Fibroblast of villous mesenchyme (primary cell): Measurements from ENCODE around the gene DYTN. TPM values are rescaled to one million over a fixed set of nuclear protein-coding genes. Genes with fewer than 3 reads are reported as not detected.

Experiments
- DNase-seq: peaks from one replicate; pipeline ENCODE4 v3.0.0-alpha.2; 2010; ENCODE audit warnings: low read depth
- H3K4me3 ChIP-seq: 2 replicates; pipeline ENCODE4 v1.5.1; 2011; ENCODE audit warnings: low read depth, mild to moderate bottlenecking, low read length
- total RNA-seq: library from RNA; depleted of rRNA; stranded (reverse); fragments of >200 nt; gene quantifications from 2 replicates; pipeline ENCODE4 v1.2.3, GENCODE V29; 2012
- TF ChIP-seq, protein P1 (sequence below): IDR thresholded peaks from 2 replicates; pipeline ENCODE4 v1.5.1; 2012; ENCODE audit warnings: low read depth, mild to moderate bottlenecking, low read length; ENCODE audit not compliant: insufficient read depth

Gene DYTN
- total RNA-seq, 1 donor: not detected

DNA sequence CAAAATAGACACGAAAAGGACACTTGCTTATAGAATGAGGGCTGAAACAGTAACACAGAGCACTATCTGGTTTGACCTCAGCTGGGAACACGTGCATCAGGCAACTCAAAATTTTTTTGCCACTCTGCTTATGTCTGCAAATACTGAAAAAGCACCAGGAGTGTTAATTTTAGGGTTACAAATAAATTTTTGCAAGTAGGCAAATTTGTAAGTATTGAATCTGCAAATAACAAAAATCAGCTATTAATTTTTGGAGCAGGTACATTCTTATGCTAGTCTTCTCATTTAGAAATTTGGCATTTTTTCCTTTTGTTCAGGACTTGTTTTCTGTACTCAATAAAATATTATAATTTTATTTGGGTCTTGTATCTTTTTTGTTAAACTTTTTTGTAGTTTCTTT lies 29.7 kb downstream of the DYTN start:
- TF ChIP-seq, protein P1, sequence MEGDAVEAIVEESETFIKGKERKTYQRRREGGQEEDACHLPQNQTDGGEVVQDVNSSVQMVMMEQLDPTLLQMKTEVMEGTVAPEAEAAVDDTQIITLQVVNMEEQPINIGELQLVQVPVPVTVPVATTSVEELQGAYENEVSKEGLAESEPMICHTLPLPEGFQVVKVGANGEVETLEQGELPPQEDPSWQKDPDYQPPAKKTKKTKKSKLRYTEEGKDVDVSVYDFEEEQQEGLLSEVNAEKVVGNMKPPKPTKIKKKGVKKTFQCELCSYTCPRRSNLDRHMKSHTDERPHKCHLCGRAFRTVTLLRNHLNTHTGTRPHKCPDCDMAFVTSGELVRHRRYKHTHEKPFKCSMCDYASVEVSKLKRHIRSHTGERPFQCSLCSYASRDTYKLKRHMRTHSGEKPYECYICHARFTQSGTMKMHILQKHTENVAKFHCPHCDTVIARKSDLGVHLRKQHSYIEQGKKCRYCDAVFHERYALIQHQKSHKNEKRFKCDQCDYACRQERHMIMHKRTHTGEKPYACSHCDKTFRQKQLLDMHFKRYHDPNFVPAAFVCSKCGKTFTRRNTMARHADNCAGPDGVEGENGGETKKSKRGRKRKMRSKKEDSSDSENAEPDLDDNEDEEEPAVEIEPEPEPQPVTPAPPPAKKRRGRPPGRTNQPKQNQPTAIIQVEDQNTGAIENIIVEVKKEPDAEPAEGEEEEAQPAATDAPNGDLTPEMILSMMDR: no peak
- DNase-seq: no peak
- H3K4me3 ChIP-seq: no peak overlapping the region

DNA sequence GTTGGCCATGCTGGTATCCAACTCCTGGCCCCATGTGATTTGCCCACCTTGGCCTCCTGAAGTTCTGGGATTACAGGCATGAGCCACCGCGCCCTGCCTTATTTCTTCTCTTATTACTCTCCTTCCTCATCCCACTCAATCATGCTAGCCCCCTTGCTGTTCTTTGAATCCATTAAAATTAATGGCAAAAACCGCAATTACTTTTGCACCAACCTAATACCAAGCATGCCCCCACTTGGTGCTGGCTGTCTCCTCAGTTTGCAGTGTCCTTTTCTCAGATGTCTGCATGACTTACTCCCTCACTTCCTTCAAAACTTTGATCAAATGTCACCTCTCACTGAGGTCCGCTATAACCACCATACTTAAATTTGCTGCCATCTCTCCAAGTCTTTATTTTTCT lies 34.6 kb downstream of the DYTN start:
- no peak overlapping the region for H3K4me3 ChIP-seq
- DNase-seq: no peak
- TF ChIP-seq, protein P1: no peak

DNA sequence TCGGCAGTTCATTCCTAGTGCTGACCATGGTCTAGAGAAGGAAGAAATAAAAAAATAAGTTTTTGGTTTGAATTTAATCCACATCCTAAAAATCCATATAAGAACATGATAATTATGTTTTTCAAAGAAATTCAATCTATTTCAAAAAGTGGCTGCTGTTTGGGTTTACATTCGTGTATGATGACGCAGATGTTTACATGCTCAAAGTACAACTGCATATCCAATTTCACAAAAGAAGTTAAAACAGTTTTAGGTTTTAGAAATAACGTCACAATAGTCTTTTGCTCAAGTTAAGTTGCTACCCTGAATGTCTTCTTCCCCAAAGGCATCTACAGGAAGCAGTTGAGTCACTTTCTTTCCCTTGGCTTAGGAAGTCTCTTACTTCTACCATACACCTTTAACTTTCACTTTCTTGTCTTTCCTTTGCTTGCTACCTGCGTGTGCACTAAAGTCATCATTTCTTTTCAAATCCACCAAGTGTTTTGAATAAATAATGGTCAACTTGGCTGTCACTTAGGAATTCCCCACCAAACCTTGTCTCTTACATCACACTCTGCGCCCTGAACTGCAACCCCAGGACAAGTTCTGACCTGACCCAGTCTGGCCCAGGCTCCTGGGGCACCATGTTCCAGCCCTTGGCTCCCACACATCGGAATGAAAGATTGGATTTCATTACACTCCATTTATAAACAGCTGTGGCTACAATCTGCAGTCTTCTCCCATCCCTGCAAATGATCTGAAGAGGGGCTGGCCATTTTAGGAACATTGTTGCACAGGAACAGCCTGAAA lies 47.5 kb downstream of the DYTN start:
- TF ChIP-seq, protein P1: no peak
- no peak for DNase-seq
- no peak overlapping the region for H3K4me3 ChIP-seq

DNA sequence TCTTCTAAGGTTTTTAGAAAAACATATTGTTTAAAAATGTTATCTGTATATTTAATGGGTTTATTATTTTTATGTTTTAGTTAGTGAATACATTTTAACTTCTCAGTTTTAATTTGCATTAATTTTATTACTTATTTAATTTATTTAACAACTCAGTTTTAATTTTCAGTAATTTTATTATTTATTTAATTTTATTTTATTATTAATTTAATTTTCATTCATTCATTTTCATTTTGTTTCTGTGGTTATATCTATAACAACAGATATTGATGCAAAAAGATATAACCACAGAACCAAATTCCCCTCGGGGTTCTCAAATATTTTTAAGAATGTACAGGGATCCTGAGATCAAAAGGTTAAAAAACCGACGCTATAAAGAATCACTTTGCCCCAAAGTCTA lies 52.9 kb downstream of the DYTN start:
- no peak for DNase-seq
- no peak overlapping the region for H3K4me3 ChIP-seq
- TF ChIP-seq, protein P1: no peak

DNA sequence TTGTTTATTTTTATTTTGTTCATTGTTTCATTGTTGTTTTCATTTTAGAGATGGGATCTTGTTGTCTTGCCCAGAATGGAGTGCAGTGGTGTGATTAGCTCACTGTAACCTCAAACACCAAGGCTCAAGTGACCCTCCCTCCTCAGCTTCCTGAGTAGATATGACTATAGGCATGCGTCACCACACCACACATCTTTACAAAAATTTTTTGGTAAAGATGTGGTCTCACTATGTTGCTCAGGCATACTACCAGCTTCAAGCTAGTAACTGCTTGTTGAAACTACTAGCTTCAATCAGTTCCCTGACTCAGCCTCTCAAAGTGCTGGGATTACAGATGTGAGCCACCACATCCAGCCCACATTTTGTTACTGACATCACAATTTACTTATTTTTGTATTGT lies 61.1 kb downstream of the DYTN start:
- no peak for DNase-seq
- H3K4me3 ChIP-seq: no peak overlapping the region
- TF ChIP-seq, protein P1: no peak

DNA sequence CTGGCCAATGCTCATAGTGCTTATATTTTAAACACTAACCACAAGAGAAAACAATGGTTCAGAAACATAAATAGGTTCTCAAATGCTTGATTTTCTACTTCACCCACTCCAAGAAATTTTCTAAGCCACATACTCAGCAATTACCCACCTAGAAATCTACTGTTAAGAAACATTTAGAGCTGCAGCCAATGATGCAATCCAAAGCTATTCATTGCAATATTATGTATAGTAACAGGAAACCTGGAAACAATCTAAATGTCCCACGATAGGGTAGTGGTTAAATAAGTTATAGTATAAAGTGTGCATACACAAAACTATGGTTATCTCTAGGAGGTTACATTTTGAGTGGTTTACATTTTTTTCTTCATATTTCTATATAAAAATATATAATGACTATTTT lies 70.2 kb downstream of the DYTN start:
- peak; percentile 12 for DNase-seq
- TF ChIP-seq, protein P1: no peak
- H3K4me3 ChIP-seq: no peak overlapping the region
